HG02852 (cell line): Measurements from ENCODE around the gene QSOX1.
A peak's percentile ranks its signal among the peaks of the same experiment; 100 is the strongest.

Experiments
- ATAC-seq: cut with Tn5 transposase; IDR thresholded peaks from one replicate; pipeline ENCODE4 v1.9.1; 2021; ENCODE audit warnings: mild to moderate bottlenecking, moderate library complexity; ENCODE audit not compliant: unreplicated experiment

Gene QSOX1

DNA sequence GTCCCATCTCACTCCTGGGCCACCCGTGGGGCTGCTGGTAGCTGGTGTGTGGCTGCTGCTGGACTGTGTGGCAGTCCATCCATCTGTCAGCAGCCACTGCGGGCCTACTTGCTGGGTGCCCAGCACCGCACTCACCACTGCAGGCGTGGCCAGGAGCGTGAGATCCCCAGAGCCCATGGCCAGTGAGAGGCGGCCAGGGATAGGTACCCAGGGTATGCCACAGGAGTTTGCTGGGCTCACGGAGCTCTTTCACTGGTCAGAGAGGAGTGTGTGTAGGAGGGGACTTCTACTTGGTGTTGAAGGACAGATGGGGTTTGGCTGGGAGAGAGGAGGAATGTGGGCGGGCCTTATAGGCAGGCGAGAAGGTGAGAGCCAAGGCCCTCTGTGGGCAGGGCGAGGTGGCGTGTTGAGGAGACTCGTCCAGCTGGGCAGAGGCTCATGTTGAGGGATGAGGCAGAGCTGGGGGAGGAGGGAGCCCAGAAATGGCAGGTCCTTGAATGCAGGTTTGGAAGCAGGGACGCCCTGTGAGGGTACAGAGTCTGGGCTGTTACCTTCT, 15.0 kb downstream of the QSOX1 start:
- ATAC-seq, result no peak

DNA sequence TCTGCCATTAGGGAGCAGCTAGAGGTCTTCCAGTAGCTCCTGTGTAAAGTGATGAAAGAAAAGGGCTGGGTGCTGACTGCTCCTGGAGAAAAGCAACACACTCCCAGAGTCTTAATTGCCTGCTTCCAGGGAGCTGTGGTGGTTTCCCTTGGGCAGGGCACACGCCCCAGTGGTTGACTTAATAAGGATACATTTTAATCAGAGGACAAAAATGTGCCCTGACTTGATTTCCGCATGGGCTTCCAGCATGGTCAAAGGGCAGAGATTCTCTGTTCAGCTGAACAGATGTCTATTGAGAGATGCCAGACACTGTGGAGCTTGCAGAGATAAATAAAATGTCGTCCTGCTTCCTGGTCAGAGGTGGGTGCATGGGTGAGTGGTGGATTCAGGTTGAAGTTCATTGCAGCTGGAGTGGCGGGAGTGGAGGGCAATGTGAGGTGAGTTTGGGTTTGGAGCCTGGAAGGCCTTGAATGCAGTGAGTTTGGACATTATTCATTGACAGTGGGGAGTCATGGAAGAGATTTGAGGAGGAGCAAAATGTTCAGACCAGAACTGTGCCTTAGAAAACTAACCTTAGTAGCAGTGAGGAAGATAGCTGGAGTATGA, 16.0 kb downstream of the QSOX1 start:
- no peak for ATAC-seq

DNA sequence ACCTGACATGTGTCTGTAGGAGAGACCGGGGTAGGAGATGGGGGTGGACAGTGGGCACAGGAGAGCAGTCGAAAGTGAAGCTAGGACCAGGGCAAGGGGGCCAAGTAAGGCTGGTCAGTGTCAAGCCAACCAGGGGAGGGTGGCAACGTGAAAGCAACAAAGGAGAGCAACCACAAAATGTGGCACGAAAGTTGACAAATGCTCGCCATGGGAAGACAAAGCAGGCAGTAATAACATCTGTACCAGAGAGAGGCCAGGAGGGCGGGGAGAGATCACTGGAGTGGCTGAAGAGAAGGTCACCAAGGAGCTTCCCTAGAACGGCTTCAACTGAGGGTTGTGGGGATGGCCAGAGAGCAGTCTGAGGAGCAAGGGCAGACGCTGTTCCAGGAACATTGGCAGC, 17.0 kb downstream of the QSOX1 start:
- no peak for ATAC-seq

DNA sequence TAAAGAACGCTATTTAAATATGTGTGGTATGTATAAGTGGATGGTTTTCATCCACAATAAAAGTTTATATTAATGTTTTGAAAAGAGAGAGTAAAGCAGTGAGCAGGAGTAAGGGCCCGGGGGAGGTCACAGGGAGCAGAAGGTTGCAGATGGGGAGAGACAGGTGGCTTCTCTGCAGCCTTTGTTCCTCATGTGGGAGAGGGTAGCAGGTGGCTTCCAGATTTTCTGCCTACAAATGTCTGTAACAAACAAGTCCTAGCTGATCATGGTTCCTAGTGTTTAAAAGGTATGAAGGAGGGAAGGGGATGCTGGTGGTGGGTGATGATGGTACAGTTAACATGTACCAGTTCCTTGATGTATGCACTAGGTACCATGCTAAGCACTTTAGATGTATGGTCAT, 18.8 kb downstream of the QSOX1 start:
- no peak for ATAC-seq

DNA sequence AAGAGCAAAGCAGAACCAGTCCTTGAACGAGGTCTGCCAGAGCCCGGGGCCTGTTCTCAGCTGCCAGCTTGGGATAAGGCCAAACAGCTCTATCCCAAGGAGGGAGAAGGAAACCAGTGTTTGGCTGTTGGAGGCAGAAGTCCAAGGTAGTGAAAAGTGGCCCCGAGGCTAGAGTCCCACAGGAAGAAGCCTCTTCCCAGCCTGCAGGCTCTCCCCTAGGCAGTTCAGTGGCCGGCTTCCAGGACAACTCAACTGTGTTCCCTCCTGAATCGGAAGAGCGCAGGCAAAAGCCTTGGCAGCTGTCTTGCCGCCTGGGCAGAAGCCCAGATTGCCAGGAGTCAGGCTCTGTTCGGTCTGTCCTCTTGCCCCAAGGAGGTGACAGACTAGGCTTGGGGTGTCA, 19.3 kb downstream of the QSOX1 start:
- ATAC-seq, result no peak

DNA sequence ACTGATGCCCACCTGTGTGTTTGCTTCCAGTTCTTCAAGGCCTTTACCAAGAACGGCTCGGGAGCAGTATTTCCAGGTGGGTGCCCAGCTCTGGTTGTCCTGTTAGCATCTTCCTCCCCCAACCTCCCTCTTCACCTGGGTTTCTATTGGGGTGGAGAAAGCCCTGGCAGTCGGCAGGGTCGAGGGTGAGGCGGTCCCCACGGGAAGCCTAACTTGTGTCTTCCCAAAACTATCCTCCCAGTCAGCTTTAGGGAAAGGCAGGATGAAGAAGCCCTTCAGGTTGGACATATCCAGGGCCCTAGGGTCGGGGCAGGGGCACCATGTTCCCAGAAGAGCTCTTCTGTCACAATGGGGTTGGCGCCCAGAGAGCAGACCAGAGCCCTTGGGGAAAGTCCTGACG, 20.6 kb downstream of the QSOX1 start:
- no peak for ATAC-seq

DNA sequence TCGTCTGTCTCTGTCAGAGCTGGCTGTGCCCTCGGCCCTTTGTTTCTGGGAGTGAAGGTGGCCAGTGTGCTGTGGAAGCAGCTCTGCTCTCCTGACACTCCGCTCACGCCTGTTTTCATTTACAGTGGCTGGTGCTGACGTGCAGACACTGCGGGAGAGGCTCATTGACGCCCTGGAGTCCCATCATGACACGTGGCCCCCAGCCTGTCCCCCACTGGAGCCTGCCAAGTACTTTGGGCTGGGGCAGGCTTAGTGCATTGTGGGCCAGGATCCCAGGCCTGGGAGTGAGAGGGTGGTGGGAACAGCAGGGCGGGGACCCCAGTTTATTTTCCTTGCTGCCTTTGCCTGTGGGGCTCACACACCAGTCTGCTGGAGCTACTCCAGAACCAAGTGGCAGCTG, 21.1 kb downstream of the QSOX1 start:
- no peak for ATAC-seq

DNA sequence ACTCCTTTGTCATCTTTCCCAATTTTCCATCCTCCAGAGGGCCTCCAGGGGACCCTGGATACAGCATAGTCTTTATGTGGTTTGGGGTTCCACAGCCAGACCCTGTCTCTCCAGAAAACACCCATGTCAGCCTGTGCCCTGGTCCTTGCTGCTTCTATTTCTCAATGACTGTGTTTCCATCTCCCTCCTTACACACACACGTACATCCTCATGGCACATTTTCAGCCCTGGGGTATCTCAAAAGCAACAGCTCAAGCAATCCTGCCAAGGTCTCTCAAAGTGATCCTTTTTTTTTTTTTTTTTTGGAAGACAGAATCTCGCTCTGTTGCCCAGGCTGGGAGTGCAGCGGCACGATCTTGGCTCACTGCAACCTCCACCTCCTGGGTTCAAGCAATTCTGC, 22.3 kb downstream of the QSOX1 start:
- ATAC-seq, result no peak

DNA sequence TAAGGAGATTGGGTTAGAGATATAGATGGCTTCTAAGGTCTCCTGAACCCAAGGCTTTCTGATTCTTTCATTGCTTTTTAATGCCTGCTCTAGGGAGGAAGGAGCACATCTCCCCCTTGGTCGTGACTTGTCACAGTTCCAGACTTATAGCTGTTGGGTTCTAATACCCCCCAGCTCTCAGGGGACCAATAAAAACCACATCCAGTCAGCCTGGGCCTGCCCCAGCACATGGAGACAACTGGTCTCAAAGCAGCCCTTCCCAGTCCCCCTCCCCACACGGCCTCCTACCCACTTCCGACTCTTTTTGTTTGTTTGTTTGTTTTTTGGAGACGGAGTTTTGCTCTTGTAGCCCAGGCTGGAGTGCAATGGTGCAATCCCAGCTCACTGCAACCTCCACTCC, 23.3 kb downstream of the QSOX1 start:
- ATAC-seq, result no peak

DNA sequence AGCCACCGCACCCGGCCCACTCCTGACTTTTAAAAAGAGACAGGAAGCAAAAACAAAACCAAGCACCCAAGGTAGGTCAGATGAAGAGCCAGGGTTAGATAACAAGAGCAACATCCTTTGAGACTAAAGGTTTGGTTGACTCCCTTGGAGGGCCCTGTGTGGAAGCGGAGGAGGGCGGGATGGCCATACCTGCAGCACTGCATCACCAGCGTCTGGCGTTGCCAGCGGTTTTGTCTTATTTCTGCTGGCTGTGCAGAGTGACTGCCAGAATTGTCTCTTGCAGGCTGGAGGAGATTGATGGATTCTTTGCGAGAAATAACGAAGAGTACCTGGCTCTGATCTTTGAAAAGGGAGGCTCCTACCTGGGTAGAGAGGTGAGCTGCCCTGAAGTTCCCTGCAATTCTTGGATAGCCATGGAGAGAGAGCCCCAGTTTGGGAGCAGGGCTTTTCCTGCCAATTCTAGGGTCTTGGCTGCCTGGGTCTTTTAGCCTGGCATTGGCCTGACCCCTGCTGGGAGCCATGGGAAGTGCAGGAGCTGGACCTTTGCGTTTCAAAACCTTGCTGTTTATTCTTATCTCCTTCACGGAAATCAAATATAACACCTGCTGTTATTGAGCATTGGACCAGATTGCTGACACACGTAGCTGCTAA, 24.0 kb downstream of the QSOX1 start:
- ATAC-seq, result peak; percentile 47

DNA sequence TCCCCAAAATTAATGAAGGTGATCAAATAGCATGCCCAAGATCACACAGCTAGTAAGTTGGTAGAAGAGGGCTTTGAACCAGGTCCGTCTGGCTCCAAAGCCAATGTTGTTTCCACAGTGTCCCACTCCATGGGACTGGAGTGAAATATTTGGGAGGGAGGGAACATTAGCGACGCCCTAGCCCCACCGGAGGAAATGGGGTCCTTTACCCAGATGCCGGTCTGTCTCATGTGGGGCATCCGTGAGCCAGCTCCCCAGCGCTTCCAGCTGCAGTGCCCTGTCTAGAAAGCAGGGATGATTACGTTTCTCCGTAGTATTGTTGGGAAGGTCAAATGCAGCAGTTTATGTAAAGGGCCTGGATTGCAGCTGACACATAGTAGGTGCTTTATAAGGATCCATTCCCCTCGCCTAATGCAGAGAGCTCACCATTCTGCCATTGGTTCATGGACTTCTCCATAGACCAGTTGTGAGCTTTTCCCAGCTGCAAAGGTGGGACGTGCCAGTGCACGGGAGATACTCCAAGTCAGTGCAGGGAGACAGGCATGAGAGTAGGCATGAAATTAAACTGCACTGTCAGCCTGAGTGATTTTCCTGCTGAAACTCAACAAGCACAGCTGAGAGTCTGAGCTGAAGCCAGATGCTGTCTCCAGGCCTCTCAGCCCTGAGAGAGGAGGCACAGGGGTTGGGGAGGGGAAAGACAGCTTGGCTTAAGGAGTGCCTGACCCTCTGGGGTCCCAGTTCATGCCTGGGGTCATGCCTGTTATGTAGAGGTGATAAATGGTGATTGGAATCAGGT, 24.7 kb downstream of the QSOX1 start:
- ATAC-seq, result no peak

DNA sequence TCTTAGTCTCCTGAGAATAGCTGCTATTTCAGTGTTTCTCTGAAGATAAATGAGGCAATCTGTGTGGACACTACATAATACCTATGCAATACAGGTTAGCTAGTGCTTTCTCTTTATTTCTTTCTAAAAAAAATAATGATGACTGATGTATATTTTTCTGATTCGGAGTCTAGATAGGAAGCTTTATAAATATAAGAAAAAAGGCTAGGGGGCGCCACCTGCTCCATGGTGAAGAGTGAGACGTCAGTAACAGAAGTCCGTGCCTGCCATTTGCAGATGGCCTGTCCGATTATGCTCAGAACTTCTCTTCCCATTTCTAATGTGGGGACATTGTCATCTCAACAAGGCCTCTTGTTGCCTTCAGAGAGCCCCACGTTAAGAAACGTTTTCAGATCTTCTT, 26.4 kb downstream of the QSOX1 start:
- no peak for ATAC-seq

DNA sequence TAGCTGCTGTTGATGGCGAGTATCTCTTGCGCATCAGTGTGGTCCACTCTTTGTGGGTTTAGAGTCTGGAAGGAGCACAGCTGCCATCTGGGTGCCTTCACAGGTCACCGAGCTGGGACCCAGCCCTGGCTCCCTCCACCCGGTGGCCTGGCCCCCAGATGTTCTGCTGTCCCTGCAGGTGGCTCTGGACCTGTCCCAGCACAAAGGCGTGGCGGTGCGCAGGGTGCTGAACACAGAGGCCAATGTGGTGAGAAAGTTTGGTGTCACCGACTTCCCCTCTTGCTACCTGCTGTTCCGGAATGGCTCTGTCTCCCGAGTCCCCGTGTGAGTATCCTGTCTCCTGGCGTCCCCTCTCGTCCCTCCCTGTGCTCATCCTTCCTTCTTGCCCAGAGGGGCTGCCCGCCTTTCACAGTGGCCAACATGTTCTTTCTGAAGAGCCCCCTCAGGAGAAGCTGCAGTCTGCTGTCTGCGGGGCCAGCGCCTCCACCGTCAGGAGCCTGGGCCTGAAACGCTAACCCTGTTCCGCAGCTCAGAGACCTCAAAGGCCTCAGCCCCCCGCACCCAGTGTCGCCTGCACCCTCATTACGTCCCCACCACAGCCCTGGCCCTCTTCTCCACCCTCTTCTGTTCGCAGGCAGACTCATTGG, 27.4 kb downstream of the QSOX1 start:
- no peak for ATAC-seq

DNA sequence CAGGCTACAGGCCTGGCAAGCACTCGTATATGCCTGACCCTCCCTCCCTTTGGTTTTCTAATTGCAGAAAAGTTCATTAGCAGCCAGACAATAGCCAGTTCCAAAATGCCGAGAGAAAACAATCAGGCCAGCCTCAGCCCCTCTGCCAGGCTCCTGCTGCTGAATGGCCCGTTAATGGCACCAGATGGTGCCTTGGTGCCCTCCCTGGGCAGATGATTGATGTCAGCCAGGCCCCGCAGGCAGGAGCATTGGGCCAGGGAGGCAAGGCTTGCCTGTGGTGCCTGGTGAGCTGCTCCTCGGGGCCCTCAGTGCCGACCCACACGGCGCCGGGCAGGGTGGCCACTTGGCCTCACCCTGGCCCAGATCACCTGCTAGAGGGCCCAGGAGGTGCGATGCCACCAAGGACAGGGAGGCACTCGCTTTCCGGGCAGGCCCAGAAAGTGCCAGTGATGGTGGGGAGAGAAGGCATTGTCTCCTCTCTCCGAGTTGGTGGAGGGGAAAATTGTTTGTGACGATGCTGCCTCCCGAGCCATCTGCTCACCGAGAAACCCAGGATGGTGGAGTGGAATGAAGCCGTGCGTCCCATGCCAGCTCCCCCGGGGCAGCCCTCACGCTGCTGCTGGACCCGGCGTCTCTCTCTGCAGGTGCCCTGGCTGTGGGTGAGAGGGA, 28.1 kb downstream of the QSOX1 start:
- ATAC-seq, result no peak

DNA sequence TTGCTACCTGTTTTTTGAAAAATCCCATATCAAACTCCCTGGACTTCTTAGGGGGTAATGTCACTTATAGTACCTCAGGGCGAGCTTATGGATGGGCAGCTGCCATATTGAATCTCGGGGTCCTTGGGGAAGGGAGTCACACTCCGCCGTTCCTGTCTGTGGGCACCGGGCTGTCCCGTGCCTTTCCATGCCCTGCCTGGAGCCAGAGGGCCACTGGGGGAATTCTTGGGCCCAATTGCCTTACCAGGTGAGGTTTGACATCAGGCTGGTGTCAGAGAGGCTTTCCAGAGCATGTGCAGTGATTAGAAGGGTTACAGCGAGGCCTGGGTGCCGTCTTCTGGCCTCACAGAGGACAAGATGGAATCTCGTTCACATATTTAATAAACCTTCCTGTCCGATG, 28.8 kb downstream of the QSOX1 start:
- no peak for ATAC-seq

DNA sequence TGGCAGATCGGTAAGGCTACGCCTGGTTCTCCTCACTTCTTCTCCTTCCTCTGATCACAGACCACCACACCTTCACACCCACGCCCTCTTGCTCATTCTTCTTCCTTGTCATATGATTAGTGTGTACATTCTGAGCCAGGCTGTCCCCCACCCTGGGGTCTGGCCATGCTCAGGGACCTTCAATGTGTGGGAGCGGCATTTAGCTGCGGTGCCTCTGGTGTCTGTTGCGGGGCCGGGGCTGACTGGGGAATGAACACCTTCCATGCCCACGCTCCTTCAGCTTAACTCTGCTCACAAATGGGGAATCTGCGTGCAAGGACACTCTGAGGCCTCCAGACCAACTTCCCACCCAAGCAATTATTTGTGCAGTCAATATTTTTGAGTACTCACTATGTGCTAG, 29.4 kb downstream of the QSOX1 start:
- ATAC-seq, result no peak

DNA sequence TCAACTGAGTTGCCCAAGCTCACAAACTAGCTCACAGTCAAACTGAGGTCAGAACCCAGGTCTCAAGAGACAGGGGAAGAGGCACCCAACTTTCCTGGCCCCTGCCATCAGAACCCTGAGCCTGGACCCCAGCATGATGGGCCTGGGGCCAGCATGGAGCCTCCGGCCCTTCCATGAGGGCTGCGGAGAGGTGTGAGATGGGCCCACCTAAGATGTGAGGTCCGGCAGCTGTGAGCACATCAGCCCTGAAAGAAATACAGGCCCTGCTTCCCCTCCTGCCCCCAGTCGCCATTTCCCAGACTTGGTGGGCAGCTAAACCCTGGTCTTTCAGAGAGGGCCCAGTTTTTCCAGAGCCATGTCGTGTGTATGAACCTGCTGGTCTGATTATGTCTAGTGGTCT, 30.6 kb downstream of the QSOX1 start:
- ATAC-seq, result no peak

DNA sequence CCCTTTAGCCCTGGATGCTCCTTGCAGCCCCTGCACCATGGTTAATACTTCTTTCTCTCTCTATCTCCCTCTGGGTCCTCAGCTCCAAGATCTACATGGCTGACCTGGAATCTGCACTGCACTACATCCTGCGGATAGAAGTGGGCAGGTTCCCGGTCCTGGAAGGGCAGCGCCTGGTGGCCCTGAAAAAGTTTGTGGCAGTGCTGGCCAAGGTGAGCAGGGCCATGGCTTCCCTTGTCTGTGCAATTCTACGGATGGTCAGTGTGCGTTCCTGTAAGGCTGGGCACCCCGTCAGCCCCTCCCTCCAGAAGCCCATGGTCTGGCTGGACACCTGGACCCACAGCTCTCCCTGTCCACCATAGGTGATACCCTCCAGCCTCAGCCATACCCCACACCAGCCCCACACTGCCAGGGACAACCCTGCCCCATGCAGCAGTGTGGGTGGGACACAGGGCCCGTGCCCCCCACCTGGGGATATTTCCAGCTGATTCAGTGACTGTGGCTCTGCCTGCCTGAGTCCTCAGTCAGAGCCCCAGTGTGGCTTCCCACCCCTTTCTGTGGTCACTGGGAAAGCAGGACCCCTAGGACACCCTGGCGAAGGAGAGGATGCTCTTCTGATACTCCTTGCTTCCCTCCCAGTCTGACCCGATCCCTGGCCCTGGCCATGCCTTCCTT, 31.4 kb downstream of the QSOX1 start:
- ATAC-seq, result no peak

DNA sequence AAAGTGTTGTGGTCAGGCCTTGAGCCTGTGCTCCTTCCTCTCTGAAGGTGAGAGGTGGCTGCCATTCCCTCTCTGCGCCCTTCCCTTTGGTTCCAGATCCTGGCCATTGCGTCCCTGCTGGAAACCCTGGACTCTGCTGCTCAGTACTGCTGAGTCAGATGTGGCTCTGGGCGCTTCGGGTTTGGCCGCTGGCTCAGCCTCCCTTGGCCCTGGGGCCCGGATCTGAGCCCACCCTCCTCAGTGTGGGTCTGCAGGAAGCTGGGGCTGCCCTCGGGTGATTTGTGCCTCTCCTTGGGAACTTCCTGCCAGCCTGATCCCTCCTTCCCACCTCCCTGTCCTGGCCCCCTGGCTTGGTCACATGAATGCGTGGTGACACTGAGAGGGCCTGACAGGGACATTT, 32.2 kb downstream of the QSOX1 start:
- no peak for ATAC-seq

DNA sequence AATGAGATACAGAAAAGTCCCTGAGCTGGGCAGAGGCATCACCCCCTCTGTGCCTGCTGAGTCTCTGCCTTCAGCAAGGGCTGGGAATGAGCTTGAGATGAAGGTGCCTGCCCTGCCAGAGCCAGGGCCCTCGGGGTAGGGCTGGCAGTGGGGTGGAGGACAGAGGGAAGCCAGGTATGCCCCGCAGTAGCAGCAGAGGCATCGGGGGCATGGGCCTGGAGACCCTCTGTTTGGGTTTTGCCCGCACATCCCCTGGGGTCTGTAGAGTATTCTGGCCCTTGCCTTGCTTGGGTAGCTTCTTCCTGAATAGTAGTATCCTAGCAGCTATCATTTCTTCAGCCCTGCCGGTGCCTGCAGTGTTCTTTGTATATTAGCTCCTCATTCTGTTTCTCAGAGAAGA, 33.0 kb downstream of the QSOX1 start:
- no peak for ATAC-seq
